Smooth muscle cell (in vitro differentiated cells): Measurements from ENCODE around the gene ARHGEF2. TPM values are rescaled to one million over a fixed set of nuclear protein-coding genes. Genes with fewer than 3 reads are reported as not detected.

Source experiments
- DNase-seq: peaks from one replicate; lab custom pipeline; 2025; ENCODE audit not compliant: unreplicated experiment; lab: John Stamatoyannopoulos, UW
- H2AFZ ChIP-seq: fragments of 200-600 bp; sonication (generic); 2 replicates; pipeline ENCODE4 v1.6.0; 2016; ENCODE audit warnings: antibody characterized with exemption, low read depth, mild to moderate bottlenecking
- H3F3A ChIP-seq: fragments of 200-600 bp; sonication (generic); 2 replicates; pipeline ENCODE4 v1.6.0; 2017; ENCODE audit warnings: antibody characterized with exemption, low read depth
- H3K27ac ChIP-seq: fragments of 200-600 bp; sonication (generic); 2 replicates; pipeline ENCODE4 v1.5.1; 2016; ENCODE audit warnings: low read depth, mild to moderate bottlenecking
- H3K27me3 ChIP-seq: fragments of 200-600 bp; sonication (generic); 2 replicates; pipeline ENCODE4 v1.6.1; 2016; ENCODE audit warnings: low read depth, mild to moderate bottlenecking
- H3K36me3 ChIP-seq: fragments of 200-600 bp; sonication (generic); 2 replicates; pipeline ENCODE4 v1.5.1; 2016; ENCODE audit warnings: low read depth
- H3K4me1 ChIP-seq: fragments of 200-600 bp; sonication (generic); 2 replicates; pipeline ENCODE4 v1.5.1; 2016; ENCODE audit warnings: low read depth
- H3K4me2 ChIP-seq: fragments of 200-600 bp; sonication (generic); 2 replicates; pipeline ENCODE4 v1.6.0; 2016; ENCODE audit warnings: mild to moderate bottlenecking
- H3K4me3 ChIP-seq: fragments of 200-600 bp; sonication (generic); 2 replicates; pipeline ENCODE4 v1.5.1; 2016; ENCODE audit warnings: mild to moderate bottlenecking
- H3K79me2 ChIP-seq: fragments of 200-600 bp; sonication (generic); 2 replicates; pipeline ENCODE4 v1.6.0; 2016; ENCODE audit warnings: low read depth, mild to moderate bottlenecking
- H3K9ac ChIP-seq: fragments of 200-600 bp; sonication (generic); 2 replicates; pipeline ENCODE4 v1.6.0; 2016; ENCODE audit warnings: low read depth
- H3K9me3 ChIP-seq: fragments of 200-600 bp; sonication (generic); replicated peaks from 2 replicates; pipeline ENCODE4 v1.5.1; 2016; ENCODE audit warnings: low read depth
- H4K20me1 ChIP-seq: fragments of 200-600 bp; sonication (generic); 2 replicates; pipeline ENCODE4 v1.6.0; 2016; ENCODE audit warnings: low read depth
- WGBS: methylation state at CpG from one replicate; pipeline ENCODE4 v1.1.7; 2016; ENCODE audit warnings: low lambda C conversion rate; 5-methylcytosine and 5-hydroxymethylcytosine counted together
- polyA plus RNA-seq: library from polyadenylated mRNA; unstranded; fragments of >200 nt; fragmentation: Nextera tagmentation; extraction: Ambion mirVana; gene quantifications from 2 replicates; pipeline ENCODE4 v1.2.1, GENCODE V29; 2016
- total RNA-seq: library from RNA; depleted of rRNA; stranded (reverse); fragments of >200 nt; gene quantifications from 2 replicates; pipeline ENCODE4 v1.2.3, GENCODE V29; 2014
- TF ChIP-seq, protein P1 (sequence below): fragments of 200-600 bp; sonication (generic); IDR thresholded peaks from 2 replicates; pipeline ENCODE4 v1.5.1; 2017; ENCODE audit warnings: borderline replicate concordance, mild to moderate bottlenecking, antibody characterized with exemption; ENCODE audit not compliant: insufficient read depth, poor library complexity, severe bottlenecking

The ARHGEF2 gene
- total and polyA plus RNA-seq, 2 experiments from 2014 or later: 21.0 to 30.2 TPM

DNA sequence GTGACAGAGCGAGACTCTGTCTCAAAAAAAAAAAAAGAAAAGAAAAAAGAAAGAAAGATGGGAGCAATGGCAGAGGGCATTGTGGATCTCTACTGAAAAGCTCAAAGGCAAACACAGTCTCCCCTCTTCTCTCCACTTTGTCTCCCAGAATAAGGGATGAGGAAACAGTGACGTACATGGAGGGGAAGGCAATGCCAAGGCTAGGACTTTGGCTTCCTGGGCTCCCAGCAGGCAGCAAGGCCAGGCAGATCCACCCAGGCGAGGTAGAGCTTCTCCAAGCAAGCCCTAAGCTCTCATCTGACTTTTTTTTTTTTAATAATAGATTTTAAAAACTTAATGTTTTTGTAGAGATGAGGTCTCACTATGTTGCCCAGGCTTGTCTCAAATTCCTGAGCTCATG, 4.6 kb downstream of the ARHGEF2 start:
- peak overlapping the region; percentile 25 for H3K27ac ChIP-seq
- no peak overlapping the region for H2AFZ ChIP-seq
- no peaks in the 10 kb centered on the region for H3K9me3 ChIP-seq
- H3K9ac ChIP-seq: no peak overlapping the region
- peaks cover 53% of the 10 kb centered on the region for H3K4me1 ChIP-seq
- H3K36me3 ChIP-seq: no peaks in the 10 kb centered on the region
- no peaks in the 10 kb centered on the region for H3K27me3 ChIP-seq
- peaks cover 97% of the 10 kb centered on the region for H3K79me2 ChIP-seq
- peaks cover 88% of the 10 kb centered on the region for H4K20me1 ChIP-seq
- TF ChIP-seq, protein P1, sequence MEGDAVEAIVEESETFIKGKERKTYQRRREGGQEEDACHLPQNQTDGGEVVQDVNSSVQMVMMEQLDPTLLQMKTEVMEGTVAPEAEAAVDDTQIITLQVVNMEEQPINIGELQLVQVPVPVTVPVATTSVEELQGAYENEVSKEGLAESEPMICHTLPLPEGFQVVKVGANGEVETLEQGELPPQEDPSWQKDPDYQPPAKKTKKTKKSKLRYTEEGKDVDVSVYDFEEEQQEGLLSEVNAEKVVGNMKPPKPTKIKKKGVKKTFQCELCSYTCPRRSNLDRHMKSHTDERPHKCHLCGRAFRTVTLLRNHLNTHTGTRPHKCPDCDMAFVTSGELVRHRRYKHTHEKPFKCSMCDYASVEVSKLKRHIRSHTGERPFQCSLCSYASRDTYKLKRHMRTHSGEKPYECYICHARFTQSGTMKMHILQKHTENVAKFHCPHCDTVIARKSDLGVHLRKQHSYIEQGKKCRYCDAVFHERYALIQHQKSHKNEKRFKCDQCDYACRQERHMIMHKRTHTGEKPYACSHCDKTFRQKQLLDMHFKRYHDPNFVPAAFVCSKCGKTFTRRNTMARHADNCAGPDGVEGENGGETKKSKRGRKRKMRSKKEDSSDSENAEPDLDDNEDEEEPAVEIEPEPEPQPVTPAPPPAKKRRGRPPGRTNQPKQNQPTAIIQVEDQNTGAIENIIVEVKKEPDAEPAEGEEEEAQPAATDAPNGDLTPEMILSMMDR: no peak
- DNase-seq: no peak
- H3K4me3 ChIP-seq: no peak overlapping the region
- 95% methylated on average over 3 of the region's 3 CpGs for WGBS
- no peak overlapping the region for H3K4me2 ChIP-seq
- peaks cover 9% of the 10 kb centered on the region for H3F3A ChIP-seq

DNA sequence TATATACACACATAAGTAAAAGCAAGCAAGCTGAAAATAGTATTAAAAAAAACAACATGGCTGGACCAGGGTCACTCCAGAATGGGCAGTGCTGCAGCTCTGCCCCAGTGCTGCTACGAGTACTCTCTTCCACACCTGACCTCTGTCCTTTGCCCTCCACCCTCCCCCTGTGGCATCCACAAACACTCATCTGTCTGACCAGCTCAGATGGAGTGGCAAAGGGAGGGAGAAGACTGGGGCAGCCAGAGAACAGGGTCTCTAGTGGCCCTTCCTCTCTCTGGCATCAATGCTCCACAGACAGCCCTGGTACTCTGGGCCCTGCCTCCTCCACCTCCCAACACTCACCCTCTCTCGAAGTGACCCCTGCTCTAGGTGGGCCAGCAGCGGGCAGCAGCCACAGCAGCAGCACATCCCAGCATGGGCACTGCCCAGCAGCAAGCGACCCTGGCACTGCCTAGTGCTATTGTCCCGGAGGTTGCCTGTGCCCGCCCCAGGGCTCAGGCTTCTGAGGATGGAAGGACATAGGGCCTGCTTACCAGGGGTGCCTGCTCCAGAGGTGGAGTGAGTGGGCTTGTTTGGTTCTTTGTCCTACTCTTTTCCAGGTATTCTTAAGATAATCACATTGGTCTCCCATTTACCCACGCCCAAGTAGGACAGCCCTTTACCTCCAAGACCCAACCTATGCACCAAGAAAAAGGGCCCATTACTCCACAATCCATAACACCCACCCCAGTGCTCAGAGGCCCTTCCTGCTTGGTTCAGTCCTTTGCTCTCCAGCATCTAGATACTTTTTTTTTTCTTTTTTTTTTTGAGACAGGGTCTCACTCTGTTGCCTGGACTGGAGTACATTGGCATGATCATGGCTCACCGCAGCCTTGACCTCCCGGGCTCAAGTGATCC, 6.2 kb downstream of the ARHGEF2 start:
- H3K27ac ChIP-seq: peak overlapping the region; percentile 23
- no peak for DNase-seq
- H3K4me2 ChIP-seq: no peak overlapping the region
- H3K4me3 ChIP-seq: no peak overlapping the region
- H4K20me1 ChIP-seq: peaks cover 100% of the 10 kb centered on the region
- H3K9ac ChIP-seq: no peak overlapping the region
- H3K4me1 ChIP-seq: peaks cover 62% of the 10 kb centered on the region
- no peaks in the 10 kb centered on the region for H3K9me3 ChIP-seq
- H3K27me3 ChIP-seq: no peaks in the 10 kb centered on the region
- 94% methylated on average over 9 of the region's 9 CpGs for WGBS
- H3K79me2 ChIP-seq: peaks cover 97% of the 10 kb centered on the region
- TF ChIP-seq, protein P1: no peak
- H2AFZ ChIP-seq: no peak overlapping the region
- H3F3A ChIP-seq: peaks cover 9% of the 10 kb centered on the region
- H3K36me3 ChIP-seq: no peaks in the 10 kb centered on the region

DNA sequence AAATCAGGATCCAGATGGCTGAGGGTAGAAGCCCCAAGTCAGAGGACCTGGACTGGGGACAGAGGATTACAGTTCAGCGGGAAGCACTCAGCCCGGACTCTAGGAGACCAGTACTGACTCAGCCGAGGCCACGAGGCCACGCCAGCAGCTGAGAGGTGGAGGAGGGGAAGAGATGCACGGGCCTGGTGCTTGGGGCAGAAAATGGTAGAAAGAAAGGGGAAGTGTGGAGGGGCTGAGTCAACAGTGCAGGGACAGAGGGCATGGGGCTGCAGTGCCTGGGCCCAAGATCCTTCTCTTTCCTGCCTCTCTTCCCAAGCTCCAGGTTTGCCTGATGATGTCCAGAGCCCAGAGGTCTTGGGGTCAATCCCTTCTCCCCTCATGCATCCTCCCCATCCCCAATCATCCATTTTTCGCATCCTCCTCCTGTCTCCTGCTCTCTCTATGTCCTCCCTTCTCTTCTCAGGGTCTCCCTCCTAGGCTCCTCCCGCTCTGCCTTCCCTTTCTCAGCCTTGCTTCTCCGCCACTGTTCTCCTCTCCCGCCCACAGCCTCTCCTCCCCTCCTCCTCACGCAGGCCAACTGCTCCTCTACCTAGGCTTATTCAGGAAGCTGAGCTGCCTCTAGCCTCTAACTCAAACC, 7.7 kb downstream of the ARHGEF2 start:
- Histone ChIP-seq H2AFZ (no peak overlapping the region), H3K79me2 (peaks cover 90% of the 10 kb centered on the region), H3K36me3 (no peaks in the 10 kb centered on the region), H3K4me3 (no peak overlapping the region), H4K20me1 (peaks cover 99% of the 10 kb centered on the region), H3K4me2 (peak overlapping the region; percentile 76), H3K27ac (peak overlapping the region; percentile 76), H3K9ac (peak overlapping the region; percentile 16), H3K4me1 (peaks cover 49% of the 10 kb centered on the region), H3K9me3 (no peaks in the 10 kb centered on the region), H3F3A (peaks cover 7% of the 10 kb centered on the region), H3K27me3 (no peaks in the 10 kb centered on the region)
- TF ChIP-seq, protein P1: no peak
- 36% methylated on average over 11 of the region's 11 CpGs for WGBS
- peak; percentile 13 for DNase-seq
